ENCODE measurements around the gene MAEL.

GRCh38 chr1:166951050-166951449, 38.0 kb upstream of the MAEL start:
- TF ChIP-seq CTCF (IDR thresholded peaks at IDR 0.05) = no peak
- no peak for TF ChIP-seq POLR2A (IDR thresholded peaks at IDR 0.05)
